H9 (cell line): Measurements from ENCODE around the gene CCL17. TPM values are rescaled to one million over a fixed set of nuclear protein-coding genes. Genes with fewer than 3 reads are reported as not detected.

Experiments
- DNase-seq: peaks from one replicate; pipeline ENCODE4 v3.0.0-alpha.2; 2017
- H2AFZ ChIP-seq: one replicate; pipeline ENCODE4 v1.6.1; 2013; ENCODE audit warnings: mild to moderate bottlenecking, low read length, control low read depth, moderate library complexity
- H2AK5ac ChIP-seq: 2 replicates; pipeline ENCODE4 v1.6.1; 2013; ENCODE audit warnings: low read length, control low read depth, mixed read lengths; ENCODE audit not compliant: insufficient read length
- H2BK120ac ChIP-seq: one replicate; pipeline ENCODE4 v1.6.1; 2013; ENCODE audit warnings: low read depth, mild to moderate bottlenecking, low read length, control low read depth, inconsistent platforms; ENCODE audit not compliant: poor library complexity, severe bottlenecking
- H2BK12ac ChIP-seq: 2 replicates; pipeline ENCODE4 v1.6.1; 2013; ENCODE audit warnings: low read length, control low read depth, mixed read lengths, low read depth; ENCODE audit not compliant: insufficient read length
- H2BK15ac ChIP-seq: 2 replicates; pipeline ENCODE4 v1.6.1; 2013; ENCODE audit warnings: low read depth, low read length, control low read depth
- H2BK20ac ChIP-seq: one replicate; pipeline ENCODE4 v1.6.1; 2013; ENCODE audit warnings: low read depth, mild to moderate bottlenecking, low read length, control low read depth, inconsistent platforms; ENCODE audit not compliant: poor library complexity, severe bottlenecking
- H2BK5ac ChIP-seq: 2 replicates; pipeline ENCODE4 v1.6.1; 2013; ENCODE audit warnings: low read length, control low read depth, mixed read lengths; ENCODE audit not compliant: insufficient read length
- H3K14ac ChIP-seq: 2 replicates; pipeline ENCODE4 v1.6.1; 2013; ENCODE audit warnings: low read length, control low read depth; ENCODE audit not compliant: insufficient read depth
- H3K18ac ChIP-seq: 2 replicates; pipeline ENCODE4 v1.6.1; 2013; ENCODE audit warnings: low read depth, mild to moderate bottlenecking, mixed read lengths, low read length, control low read depth; ENCODE audit not compliant: insufficient read length
- H3K23ac ChIP-seq: 2 replicates; pipeline ENCODE4 v1.6.1; 2013; ENCODE audit warnings: low read length, control low read depth, mixed read lengths, low read depth; ENCODE audit not compliant: insufficient read length
- H3K23me2 ChIP-seq: 2 replicates; pipeline ENCODE4 v1.6.1; 2013; ENCODE audit warnings: low read depth, mild to moderate bottlenecking, mixed read lengths, low read length, control low read depth; ENCODE audit not compliant: insufficient read length, poor library complexity, severe bottlenecking
- H3K27ac ChIP-seq: 2 replicates; pipeline ENCODE4 v1.5.1; 2013; ENCODE audit warnings: low read length, control low read depth, mixed read lengths, low read depth; ENCODE audit not compliant: insufficient read length
- H3K27me3 ChIP-seq: 2 replicates; pipeline ENCODE4 v1.6.1; 2013; ENCODE audit warnings: low read length, control low read depth, inconsistent platforms; ENCODE audit not compliant: insufficient read depth
- H3K4ac ChIP-seq: 2 replicates; pipeline ENCODE4 v1.6.1; 2013; ENCODE audit warnings: low read depth, mild to moderate bottlenecking, control low read depth, inconsistent platforms, low read length, moderate library complexity
- H3K4me1 ChIP-seq: 2 replicates; pipeline ENCODE4 v1.6.1; 2013; ENCODE audit warnings: low read length, control low read depth, inconsistent platforms; ENCODE audit not compliant: insufficient read depth
- H3K4me2 ChIP-seq: 2 replicates; pipeline ENCODE4 v1.6.1; 2013; ENCODE audit warnings: low read length, control low read depth, mixed read lengths; ENCODE audit not compliant: insufficient read length, insufficient read depth
- H3K56ac ChIP-seq: 2 replicates; pipeline ENCODE4 v1.6.1; 2013; ENCODE audit warnings: low read depth, mild to moderate bottlenecking, mixed read lengths, low read length, control low read depth; ENCODE audit not compliant: insufficient read length
- H3K79me1 ChIP-seq: 2 replicates; pipeline ENCODE4 v1.6.1; 2013; ENCODE audit warnings: low read depth, mild to moderate bottlenecking, moderate library complexity, low read length, control low read depth, inconsistent platforms; ENCODE audit not compliant: insufficient read depth, poor library complexity, severe bottlenecking
- H3K79me2 ChIP-seq: 2 replicates; pipeline ENCODE4 v1.6.1; 2013; ENCODE audit warnings: low read length, control low read depth, inconsistent platforms; ENCODE audit not compliant: insufficient read depth
- H3K9ac ChIP-seq: 2 replicates; pipeline ENCODE4 v1.6.1; 2013; ENCODE audit warnings: low read length, control low read depth, mixed read lengths; ENCODE audit not compliant: insufficient read length; ENCODE audit errors: extremely low read depth
- H3K9me3 ChIP-seq: one replicate; pipeline ENCODE4 v1.6.1; 2013; ENCODE audit warnings: low read depth, low read length, inconsistent platforms; ENCODE audit not compliant: control insufficient read depth
- H3T11ph ChIP-seq: one replicate; pipeline ENCODE4 v1.6.1; 2013; ENCODE audit warnings: mild to moderate bottlenecking, low read length, control low read depth, inconsistent platforms
- H4K20me1 ChIP-seq: one replicate; pipeline ENCODE4 v1.6.1; 2013; ENCODE audit not compliant: control insufficient read depth, insufficient read length, insufficient read depth
- H4K5ac ChIP-seq: 2 replicates; pipeline ENCODE4 v1.6.1; 2013; ENCODE audit warnings: low read depth, mild to moderate bottlenecking, mixed read lengths, low read length, control low read depth; ENCODE audit not compliant: insufficient read length
- H4K8ac ChIP-seq: replicated peaks from 2 replicates; pipeline ENCODE4 v1.6.1; 2013; ENCODE audit warnings: low read length, control low read depth, mixed read lengths, low read depth; ENCODE audit not compliant: insufficient read length
- H4K91ac ChIP-seq: 2 replicates; pipeline ENCODE4 v1.6.1; 2013; ENCODE audit warnings: low read depth, mild to moderate bottlenecking, moderate library complexity, mixed read lengths, low read length, control low read depth; ENCODE audit not compliant: insufficient read length
- H3K27ac Mint-ChIP-seq, 3 experiments: 2 replicates in 2 of 3; 3 replicates in 1 of 3; pipeline ENCODE4 v1.8.0; 2020 to 2021; ENCODE audit warnings: mixed read lengths in 3 of 3, mild to moderate bottlenecking in 1 of 3, moderate library complexity in 1 of 3
- H3K27me3 Mint-ChIP-seq: 2 replicates; pipeline ENCODE4 v1.8.0; 2021; ENCODE audit warnings: low read depth, mild to moderate bottlenecking, moderate library complexity, mixed read lengths
- H3K36me3 Mint-ChIP-seq, 3 experiments: 2 replicates in 2 of 3; 3 replicates in 1 of 3; pipeline ENCODE4 v1.8.0; 2020 to 2021; ENCODE audit warnings: low read depth in 3 of 3, mixed read lengths in 3 of 3; ENCODE audit not compliant: insufficient read depth in 1 of 3
- H3K4me1 Mint-ChIP-seq, 2 experiments: 2 replicates each; pipeline ENCODE4 v1.8.0; 2020; ENCODE audit warnings: mixed read lengths in 2 of 2
- H3K4me3 Mint-ChIP-seq, 2 experiments: 2 replicates in 1 of 2; 3 replicates in 1 of 2; pipeline ENCODE4 v1.8.0; 2020 to 2021; ENCODE audit warnings: mild to moderate bottlenecking in 2 of 2, mixed read lengths in 2 of 2, moderate library complexity in 1 of 2
- H3K9me3 Mint-ChIP-seq, 2 experiments: 2 replicates in 1 of 2; 3 replicates in 1 of 2; pipeline ENCODE4 v1.8.0; 2020; ENCODE audit warnings: mild to moderate bottlenecking in 2 of 2, mixed read lengths in 2 of 2, moderate library complexity in 1 of 2
- CTCF ChIP-seq: fragments of 200-600 bp; sonication (generic); conservative IDR thresholded peaks from 3 replicates; pipeline ENCODE4 v1.8.0; 2021; ENCODE audit warnings: antibody characterized with exemption, mild to moderate bottlenecking
- WGBS: extraction: QIAGEN DNeasy Blood & Tissue Kit; methylation state at CpG from one replicate; pipeline ENCODE4 v1.1.7; 2013; ENCODE audit warnings: missing lambda C conversion rate, low lambda C conversion rate, mixed read lengths; ENCODE audit not compliant: insufficient read length; ENCODE audit errors: extremely low coverage; 5-methylcytosine and 5-hydroxymethylcytosine counted together
- total RNA-seq: library from RNA; stranded (reverse); gene quantifications from 2 replicates; pipeline ENCODE4 v1.2.1, GENCODE V29; 2021

CCL17 gene
- total RNA-seq, 1 experiment from 2014 or later = not detected

GRCh38 chr16:57388359-57389086 is 16.0 kb upstream of the CCL17 start:
- Histone ChIP-seq H3K18ac (no peak overlapping the region), H3K79me1 (no peaks in the 10 kb centered on the region), H2BK5ac (no peak overlapping the region), H3K56ac (no peak overlapping the region), H3K4me2 (no peak overlapping the region), H2BK15ac (no peak overlapping the region), H3K79me2 (no peaks in the 10 kb centered on the region), H3K27ac (no peak overlapping the region), H3K4ac (no peak overlapping the region), H3K23me2 (no peaks in the 10 kb centered on the region), H2BK20ac (no peak overlapping the region), H3K9me3 (no peaks in the 10 kb centered on the region), H2AFZ (no peak overlapping the region), H4K8ac (no peak overlapping the region), H4K5ac (no peak overlapping the region), H3K4me1 (0 out of 2 replicates have a peak, but pooled peaks cover 2% of the 10 kb centered on the region), H4K91ac (no peak overlapping the region), H3K23ac (no peak overlapping the region), H3K9ac (no peak overlapping the region), H3T11ph (no peak overlapping the region), H2AK5ac (no peak overlapping the region), H3K27me3 (no peaks in the 10 kb centered on the region), H2BK12ac (no peak overlapping the region), H2BK120ac (no peak overlapping the region), H4K20me1 (no peaks in the 10 kb centered on the region), H3K14ac (no peak overlapping the region)
- Mint-ChIP-seq H3K4me3 (no peak overlapping the region), H3K4me1 (peaks cover 5 to 18% of the 10 kb centered on the region in 2 experiments), H3K27ac (peak overlapping the region in 1 of 3 experiments; percentile 5; a peak in 1 of 7 replicates), H3K27me3 (peaks cover 8% of the 10 kb centered on the region), H3K9me3 (peaks cover 2 to 5% of the 10 kb centered on the region in 2 experiments; a peak in 2 of 5 replicates), H3K36me3 (no peaks in the 10 kb centered on the region)
- no peak for DNase-seq
- no peak for TF ChIP-seq CTCF
- whole genome bisulfite sequencing = 100% methylated on average over 2 of the region's 7 CpGs
